ENCODE measurements around the gene DCUN1D2.
A peak's percentile ranks its signal among the peaks of the same experiment; 100 is the strongest.
"Not testable (repeated sequence)": the region's sequence is repeated elsewhere in the genome, so short reads cannot be mapped to it uniquely, and the experiment has no call there.

DCUN1D2 gene

DNA sequence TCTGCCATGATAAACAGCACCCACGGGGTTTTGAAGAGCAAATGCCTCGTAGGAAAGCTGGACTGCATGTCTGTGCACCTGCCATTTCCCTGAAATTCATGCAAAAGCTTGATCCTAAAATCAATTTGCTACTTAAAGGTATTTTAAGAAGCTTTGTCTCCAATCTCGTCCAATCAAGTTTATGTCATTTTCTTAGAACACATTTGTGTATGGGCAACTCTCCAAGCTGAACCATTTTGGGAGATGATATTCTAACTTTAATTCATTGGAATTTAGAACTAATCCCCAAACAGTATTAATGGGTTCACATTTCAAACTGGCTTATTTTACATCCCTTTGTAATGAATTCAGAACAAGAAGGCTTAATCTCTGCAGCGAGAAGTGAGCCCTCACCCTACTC, 38.0 kb downstream of the DCUN1D2 start:
- Histone ChIP-seq H3K36me3 (ENCODE audit: control insufficient read depth in 2 of 2, insufficient read depth in 2 of 2, low read length in 2 of 2) (peaks cover 8 to 13% of the 10 kb centered on the region in 2 donors), H3K4me3 (ENCODE audit: low read length in 2 of 2) (no peak overlapping the region), H3K9ac (ENCODE audit: low read length in 2 of 2) (no peak overlapping the region), H3K27me3 (ENCODE audit: control insufficient read depth in 1 of 2, insufficient read depth in 2 of 2, low read length in 2 of 2) (no peaks in the 10 kb centered on the region), H3K27ac (ENCODE audit: low read length) (no peak overlapping the region), H3K4me1 (ENCODE audit: control insufficient read depth, insufficient read depth, low read length) (peaks cover 23% of the 10 kb centered on the region), H3K9me3 (ENCODE audit: control insufficient read depth in 2 of 2, low read length in 2 of 2) (no peaks in the 10 kb centered on the region)

DNA sequence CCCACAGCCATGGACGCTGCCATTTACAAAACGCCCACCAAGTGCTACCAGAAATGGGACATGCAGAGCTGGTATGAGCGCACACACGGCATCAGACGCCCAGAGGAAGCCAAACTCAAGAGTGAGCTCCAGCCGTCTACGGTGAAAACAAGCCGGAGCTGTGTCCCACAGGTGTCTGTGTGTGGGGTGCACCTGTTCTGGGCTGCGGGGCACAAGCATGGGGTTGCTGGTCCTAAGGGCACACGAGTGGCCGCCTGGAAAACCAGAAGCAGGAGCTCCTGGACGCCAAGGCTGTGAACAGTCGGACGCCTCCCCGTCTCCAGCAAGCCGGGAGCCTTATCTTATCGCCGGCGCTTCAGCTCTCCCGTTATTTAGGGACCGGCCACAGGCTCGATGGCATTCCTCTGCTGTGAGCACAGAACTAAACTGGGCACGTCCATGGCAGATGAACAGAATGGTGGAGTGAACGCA, 38.5 kb downstream of the DCUN1D2 start:
- Histone ChIP-seq H3K36me3 (ENCODE audit: control insufficient read depth in 2 of 2, insufficient read depth in 2 of 2, low read length in 2 of 2) (peaks cover 12% of the 10 kb centered on the region in 2 donors), H3K27ac (ENCODE audit: low read length) (no peak overlapping the region), H3K4me3 (ENCODE audit: low read length in 2 of 2) (no peak overlapping the region)

DNA sequence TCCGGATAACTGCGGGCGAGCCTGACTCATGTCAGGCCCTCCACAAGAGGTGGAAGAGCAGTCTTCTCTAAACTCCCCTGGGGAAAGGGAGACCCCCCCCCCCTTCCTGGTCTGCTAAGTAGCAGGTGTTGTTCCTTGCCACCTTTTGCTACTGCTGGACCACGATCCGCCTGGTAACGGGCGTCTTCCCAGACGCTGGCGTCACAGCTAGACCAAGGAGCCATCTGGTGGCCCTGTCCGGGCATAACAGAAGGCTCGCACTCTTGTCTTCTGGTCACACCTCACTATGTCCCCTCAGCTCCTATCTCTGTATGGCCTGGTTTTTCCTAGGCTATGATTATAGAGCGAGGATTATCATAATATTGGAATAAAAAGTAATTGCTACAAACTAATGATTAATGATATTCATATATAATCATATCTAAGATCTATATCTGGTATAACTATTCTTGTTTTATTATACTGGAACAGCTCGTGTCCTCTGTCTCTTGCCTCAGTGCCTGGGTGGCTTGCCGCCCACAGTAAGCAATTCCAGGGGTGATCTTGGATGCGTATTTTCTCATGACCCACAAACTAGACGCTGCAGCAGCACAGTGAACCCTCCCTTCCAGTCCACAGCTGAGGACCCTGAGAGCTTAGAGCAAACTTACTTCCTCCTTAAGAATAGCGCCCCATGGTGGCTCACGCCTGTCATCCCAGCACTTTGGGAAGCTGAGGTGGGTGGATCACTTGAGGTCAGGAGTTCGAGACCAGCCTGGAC, 39.5 kb downstream of the DCUN1D2 start:
- H3K9ac ChIP-seq (ENCODE audit: low read length in 2 of 2); H3K4me3 ChIP-seq (ENCODE audit: low read length in 2 of 2); H3K9me3 ChIP-seq (ENCODE audit: control insufficient read depth in 2 of 2, low read length in 2 of 2); H3K27me3 ChIP-seq (ENCODE audit: control insufficient read depth in 1 of 2, insufficient read depth in 2 of 2, low read length in 2 of 2); H3K36me3 ChIP-seq (ENCODE audit: control insufficient read depth in 2 of 2, insufficient read depth in 2 of 2, low read length in 2 of 2); H3K27ac ChIP-seq (ENCODE audit: low read length): not testable (repeated sequence)
- peaks cover 23% of the 10 kb centered on the region for H3K4me1 ChIP-seq (ENCODE audit: control insufficient read depth, insufficient read depth, low read length)

More for the DNA sequence above, 38.5 kb downstream of the DCUN1D2 start:
- peaks cover 23% of the 10 kb centered on the region for H3K4me1 ChIP-seq (ENCODE audit: control insufficient read depth, insufficient read depth, low read length)
- H3K9ac ChIP-seq (ENCODE audit: low read length in 2 of 2): no peak overlapping the region
- H3K27me3 ChIP-seq (ENCODE audit: control insufficient read depth in 1 of 2, insufficient read depth in 2 of 2, low read length in 2 of 2): no peaks in the 10 kb centered on the region
- no peaks in the 10 kb centered on the region for H3K9me3 ChIP-seq (ENCODE audit: control insufficient read depth in 2 of 2, low read length in 2 of 2)

DNA sequence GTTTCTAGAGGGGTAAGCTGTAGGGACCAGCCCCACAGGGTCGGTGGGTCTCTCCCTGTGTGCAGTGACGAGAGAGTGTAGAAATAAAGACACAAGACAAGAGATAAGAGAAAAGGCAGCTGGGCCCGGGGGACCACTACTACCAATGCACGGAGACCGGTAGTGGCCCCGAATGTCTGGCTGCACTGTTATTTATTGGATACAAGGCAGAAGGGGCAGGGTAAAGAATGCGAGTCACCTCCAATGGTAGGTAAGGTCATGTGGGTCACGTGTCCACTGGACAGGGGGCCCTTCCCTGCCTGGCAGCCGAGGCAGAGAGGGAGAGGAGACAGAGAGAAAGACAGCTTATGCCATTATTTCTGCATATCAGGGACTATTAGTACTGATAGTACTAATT, 40.2 kb downstream of the DCUN1D2 start:
- H3K4me1 ChIP-seq (ENCODE audit: control insufficient read depth, insufficient read depth, low read length): peaks cover 23% of the 10 kb centered on the region
- not testable (repeated sequence) for H3K9ac ChIP-seq (ENCODE audit: low read length in 2 of 2); H3K4me3 ChIP-seq (ENCODE audit: low read length in 2 of 2); H3K27me3 ChIP-seq (ENCODE audit: control insufficient read depth in 1 of 2, insufficient read depth in 2 of 2, low read length in 2 of 2); H3K36me3 ChIP-seq (ENCODE audit: control insufficient read depth in 2 of 2, insufficient read depth in 2 of 2, low read length in 2 of 2); H3K9me3 ChIP-seq (ENCODE audit: control insufficient read depth in 2 of 2, low read length in 2 of 2); H3K27ac ChIP-seq (ENCODE audit: low read length)

DNA sequence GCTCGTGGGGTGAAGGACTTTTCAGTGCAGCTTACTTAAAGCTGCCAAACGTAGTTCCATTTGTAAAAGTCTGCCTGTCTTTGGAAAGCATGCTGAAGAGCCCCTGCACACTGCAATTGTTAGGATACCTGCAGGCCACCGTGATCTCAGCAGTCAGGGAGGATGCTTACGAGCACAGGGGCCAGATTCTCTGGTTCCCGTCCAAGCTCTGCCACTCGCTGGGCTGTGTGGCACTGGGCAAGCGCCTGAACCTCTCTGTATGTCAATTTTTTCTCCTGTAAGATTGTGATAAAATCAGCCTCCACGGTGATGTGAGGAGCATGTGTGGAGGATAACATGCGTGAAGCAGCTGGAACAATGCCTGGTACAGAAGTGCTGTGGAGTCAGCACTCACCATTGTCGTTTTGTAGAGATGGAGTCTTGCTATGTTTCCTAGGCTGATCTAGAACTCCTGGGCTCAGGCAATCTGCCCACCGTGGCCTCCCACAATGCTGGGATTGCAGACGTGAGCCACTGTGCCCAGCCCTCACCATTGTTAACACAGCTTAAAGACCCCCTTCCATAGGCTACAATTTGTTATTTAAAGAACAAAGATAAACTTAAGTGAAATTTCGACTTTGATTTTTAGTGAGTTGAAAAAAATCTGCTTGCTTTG, 40.7 kb downstream of the DCUN1D2 start:
- H3K36me3 ChIP-seq (ENCODE audit: control insufficient read depth in 2 of 2, insufficient read depth in 2 of 2, low read length in 2 of 2): peaks cover 4 to 5% of the 10 kb centered on the region in 2 donors
- H3K4me3 ChIP-seq (ENCODE audit: low read length in 2 of 2): peak overlapping the region in 1 of 2 donors; percentile 59
- no peak overlapping the region for H3K27ac ChIP-seq (ENCODE audit: low read length)
- no peaks in the 10 kb centered on the region for H3K27me3 ChIP-seq (ENCODE audit: control insufficient read depth in 1 of 2, insufficient read depth in 2 of 2, low read length in 2 of 2)
- no peak overlapping the region for H3K9ac ChIP-seq (ENCODE audit: low read length in 2 of 2)
- H3K9me3 ChIP-seq (ENCODE audit: control insufficient read depth in 2 of 2, low read length in 2 of 2): no peaks in the 10 kb centered on the region
- H3K4me1 ChIP-seq (ENCODE audit: control insufficient read depth, insufficient read depth, low read length): peaks cover 23% of the 10 kb centered on the region

DNA sequence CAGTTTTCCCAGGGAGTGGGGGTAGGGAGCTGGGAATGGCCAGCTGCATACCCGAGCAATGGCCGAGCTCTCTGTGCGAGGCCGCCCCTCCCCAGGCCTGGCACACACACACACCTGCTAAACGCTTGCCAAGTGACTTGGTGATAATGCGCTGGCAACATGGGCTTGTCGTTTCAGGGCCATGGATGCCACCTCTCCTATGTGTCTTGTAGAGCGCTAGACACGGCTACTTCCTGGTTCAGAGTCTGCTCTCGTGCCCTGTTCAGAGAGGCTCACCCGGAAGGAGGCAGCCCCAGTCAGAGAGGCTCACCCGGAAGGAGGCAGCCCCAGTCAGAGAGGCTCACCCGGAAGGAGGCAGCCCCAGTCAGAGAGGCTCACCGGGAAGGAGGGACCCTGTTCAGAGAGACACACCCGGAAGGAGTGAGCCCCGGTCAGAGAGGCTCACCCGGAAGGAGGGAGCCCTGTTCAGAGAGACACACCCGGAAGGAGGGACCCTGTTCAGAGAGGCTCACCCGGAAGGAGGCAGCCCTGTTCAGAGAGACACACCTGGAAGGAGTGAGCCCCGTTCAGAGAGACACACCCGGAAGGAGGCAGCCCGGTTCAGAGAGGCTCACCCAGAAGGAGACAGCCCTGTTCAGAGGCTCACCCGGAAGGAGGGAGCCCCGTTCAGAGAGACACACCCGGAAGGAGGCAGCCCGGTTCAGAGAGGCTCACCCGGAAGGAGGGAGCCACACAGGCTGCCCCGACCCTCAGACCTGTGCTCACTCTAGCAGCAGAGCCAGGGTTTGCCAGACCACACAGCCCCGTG, 41.4 kb downstream of the DCUN1D2 start:
- Histone ChIP-seq H3K27ac (ENCODE audit: low read length) (no peak overlapping the region), H3K9me3 (ENCODE audit: control insufficient read depth in 2 of 2, low read length in 2 of 2) (no peaks in the 10 kb centered on the region), H3K27me3 (ENCODE audit: control insufficient read depth in 1 of 2, insufficient read depth in 2 of 2, low read length in 2 of 2) (no peaks in the 10 kb centered on the region), H3K4me3 (ENCODE audit: low read length in 2 of 2) (peak overlapping the region in 1 of 2 donors; percentile 59), H3K4me1 (ENCODE audit: control insufficient read depth, insufficient read depth, low read length) (peaks cover 19% of the 10 kb centered on the region), H3K36me3 (ENCODE audit: control insufficient read depth in 2 of 2, insufficient read depth in 2 of 2, low read length in 2 of 2) (peaks cover 2 to 5% of the 10 kb centered on the region in 2 donors), H3K9ac (ENCODE audit: low read length in 2 of 2) (no peak overlapping the region)

DNA sequence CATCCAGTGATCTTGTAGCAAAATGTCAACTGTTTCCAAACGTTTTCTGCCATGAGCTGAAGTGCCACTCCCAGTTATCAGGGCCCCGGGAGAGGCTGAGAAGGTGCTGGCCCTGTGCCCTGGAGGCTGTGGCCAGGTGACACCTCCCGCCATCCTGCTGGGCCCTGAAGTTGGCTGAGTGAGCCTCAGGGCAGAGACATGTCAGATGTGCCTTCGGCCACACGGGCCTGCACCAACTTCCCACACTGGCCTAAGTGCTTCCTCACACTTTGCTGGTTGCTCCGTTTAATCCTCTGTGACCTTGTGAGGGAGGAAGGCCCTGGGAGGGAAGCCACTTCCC, 42.0 kb downstream of the DCUN1D2 start:
- H3K36me3 ChIP-seq (ENCODE audit: control insufficient read depth in 2 of 2, insufficient read depth in 2 of 2, low read length in 2 of 2): peaks cover 2 to 5% of the 10 kb centered on the region in 2 donors
- H3K9ac ChIP-seq (ENCODE audit: low read length in 2 of 2): no peak overlapping the region
- H3K27me3 ChIP-seq (ENCODE audit: control insufficient read depth in 1 of 2, insufficient read depth in 2 of 2, low read length in 2 of 2): no peaks in the 10 kb centered on the region
- no peaks in the 10 kb centered on the region for H3K9me3 ChIP-seq (ENCODE audit: control insufficient read depth in 2 of 2, low read length in 2 of 2)
- peak overlapping the region in 1 of 2 donors; percentile 8 for H3K4me3 ChIP-seq (ENCODE audit: low read length in 2 of 2)
- H3K27ac ChIP-seq (ENCODE audit: low read length): no peak overlapping the region
- H3K4me1 ChIP-seq (ENCODE audit: control insufficient read depth, insufficient read depth, low read length): peaks cover 14% of the 10 kb centered on the region

DNA sequence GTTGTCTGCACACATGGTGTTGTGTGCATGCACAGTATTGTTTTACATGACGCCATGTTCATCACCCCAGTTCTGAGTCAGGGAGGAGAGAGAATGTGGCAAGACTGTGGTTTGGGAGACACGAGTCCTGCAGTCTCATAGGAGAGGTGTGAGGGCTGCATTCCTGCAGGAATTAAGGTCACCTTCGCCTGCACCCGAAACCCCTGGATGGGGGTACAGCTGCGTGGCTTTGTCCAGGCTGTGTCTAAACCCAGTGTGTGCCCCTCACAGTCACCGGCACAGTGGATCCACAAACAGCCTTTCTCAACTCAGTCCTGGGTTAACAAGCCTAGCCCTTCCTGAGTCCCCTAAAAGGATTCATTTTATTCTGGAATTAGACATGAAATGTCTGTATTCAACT, 42.9 kb downstream of the DCUN1D2 start:
- no peaks in the 10 kb centered on the region for H3K9me3 ChIP-seq (ENCODE audit: control insufficient read depth in 2 of 2, low read length in 2 of 2)
- peaks cover 8% of the 10 kb centered on the region for H3K4me1 ChIP-seq (ENCODE audit: control insufficient read depth, insufficient read depth, low read length)
- peaks cover 2 to 5% of the 10 kb centered on the region in 2 donors for H3K36me3 ChIP-seq (ENCODE audit: control insufficient read depth in 2 of 2, insufficient read depth in 2 of 2, low read length in 2 of 2)
- no peak overlapping the region for H3K27ac ChIP-seq (ENCODE audit: low read length)
- H3K27me3 ChIP-seq (ENCODE audit: control insufficient read depth in 1 of 2, insufficient read depth in 2 of 2, low read length in 2 of 2): no peaks in the 10 kb centered on the region
- no peak overlapping the region for H3K9ac ChIP-seq (ENCODE audit: low read length in 2 of 2)
- H3K4me3 ChIP-seq (ENCODE audit: low read length in 2 of 2): no peak overlapping the region

DNA sequence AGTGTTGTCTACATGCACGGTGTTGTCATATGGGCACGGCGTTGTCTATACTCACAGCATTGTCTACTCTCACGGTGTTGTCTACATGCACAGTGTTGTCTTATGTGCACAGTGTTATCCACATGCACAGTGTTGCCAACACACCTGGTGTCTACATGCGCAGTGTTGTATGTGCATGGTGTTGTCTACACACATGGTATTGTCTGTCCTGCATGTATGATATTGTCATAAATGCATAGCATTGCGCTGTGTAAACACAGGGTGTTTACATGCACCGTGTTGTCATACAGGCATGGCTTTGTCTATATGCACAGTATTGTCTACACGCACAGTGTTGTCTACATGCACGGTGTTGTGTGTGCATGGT, 44.0 kb downstream of the DCUN1D2 start:
- Histone ChIP-seq H3K27me3 (ENCODE audit: control insufficient read depth in 1 of 2, insufficient read depth in 2 of 2, low read length in 2 of 2) (no peaks in the 10 kb centered on the region), H3K9ac (ENCODE audit: low read length in 2 of 2) (no peak overlapping the region), H3K36me3 (ENCODE audit: control insufficient read depth in 2 of 2, insufficient read depth in 2 of 2, low read length in 2 of 2) (peaks cover 7 to 8% of the 10 kb centered on the region in 2 donors), H3K4me1 (ENCODE audit: control insufficient read depth, insufficient read depth, low read length) (peaks cover 8% of the 10 kb centered on the region), H3K27ac (ENCODE audit: low read length) (no peak overlapping the region), H3K9me3 (ENCODE audit: control insufficient read depth in 2 of 2, low read length in 2 of 2) (no peaks in the 10 kb centered on the region), H3K4me3 (ENCODE audit: low read length in 2 of 2) (no peak overlapping the region)

DNA sequence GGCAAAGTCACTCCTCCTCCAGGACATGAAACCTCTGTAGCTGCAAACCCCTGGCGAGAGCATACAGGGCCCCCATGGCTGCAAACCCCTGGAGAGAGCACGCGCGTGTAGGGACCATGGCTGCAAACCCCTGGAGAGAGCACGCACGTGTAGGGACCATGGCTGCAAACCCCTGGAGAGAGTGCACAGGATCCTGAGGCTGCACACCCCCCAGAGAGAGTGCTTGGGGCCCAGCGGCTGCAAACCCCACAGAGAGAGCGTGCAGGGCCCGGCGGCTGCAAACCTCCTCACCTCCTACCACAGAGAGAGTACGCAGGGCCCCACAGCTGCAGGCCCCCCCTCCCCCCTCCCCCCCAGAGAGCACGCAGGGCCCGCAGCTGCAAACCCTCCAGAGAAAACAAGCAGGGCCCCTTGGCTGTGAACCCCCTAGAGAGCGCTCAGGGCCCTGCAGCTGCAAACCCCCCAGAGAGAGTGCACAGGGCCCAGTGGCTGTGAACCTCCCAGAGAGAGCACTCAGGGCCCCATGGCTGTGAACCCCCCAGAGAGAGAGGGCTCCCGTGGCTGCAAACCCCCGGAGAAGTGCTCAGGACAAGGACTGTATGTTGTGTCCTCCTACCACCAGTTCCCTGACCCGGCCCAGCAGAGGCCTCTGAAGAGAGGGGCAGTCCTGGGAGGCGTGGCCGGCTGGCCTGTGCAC, 44.6 kb downstream of the DCUN1D2 start:
- peaks cover 7 to 8% of the 10 kb centered on the region in 2 donors for H3K36me3 ChIP-seq (ENCODE audit: control insufficient read depth in 2 of 2, insufficient read depth in 2 of 2, low read length in 2 of 2)
- no peak overlapping the region for H3K27ac ChIP-seq (ENCODE audit: low read length)
- H3K9ac ChIP-seq (ENCODE audit: low read length in 2 of 2): no peak overlapping the region
- no peaks in the 10 kb centered on the region for H3K27me3 ChIP-seq (ENCODE audit: control insufficient read depth in 1 of 2, insufficient read depth in 2 of 2, low read length in 2 of 2)
- H3K4me1 ChIP-seq (ENCODE audit: control insufficient read depth, insufficient read depth, low read length): peaks cover 8% of the 10 kb centered on the region
- H3K4me3 ChIP-seq (ENCODE audit: low read length in 2 of 2): no peak overlapping the region
- H3K9me3 ChIP-seq (ENCODE audit: control insufficient read depth in 2 of 2, low read length in 2 of 2): no peaks in the 10 kb centered on the region

Data from stomach smooth muscle (tissue), 2 donors.